IPS-NIHi11 (cell line): ENCODE data around the gene CDC42BPB.

Experiments used
- DNase-seq: peaks from one replicate; pipeline ENCODE4 v3.0.0; 2012; ENCODE audit warnings: mixed read lengths, low spot score

The CDC42BPB gene

GRCh38 chr14:103057372-103058163, at the start of gene CDC42BPB:
Gene CDC42BPB (minus strand): TSS chr14:103057549. CDS start chr14:103057173, 376 bp downstream.
- peak; percentile 98 for DNase-seq

- DNase-seq, result no peak
These were observed 48.3 kb upstream of the CDC42BPB start for GRCh38 chr14:103105580-103106150.

GRCh38 chr14:103104654-103105452, 47.5 kb upstream of the CDC42BPB start:
- DNase-seq, result peak; percentile 91

GRCh38 chr14:103104389-103104653, 47.0 kb upstream of the CDC42BPB start:
- no peak for DNase-seq

- peak; percentile 82 for DNase-seq
These were observed 46.4 kb upstream of the CDC42BPB start for GRCh38 chr14:103103461-103104388.

GRCh38 chr14:103102689-103103260, 45.4 kb upstream of the CDC42BPB start:
- no peak for DNase-seq

GRCh38 chr14:103101963-103102688, 44.8 kb upstream of the CDC42BPB start:
- DNase-seq, result peak; percentile 57

- no peak for DNase-seq
These were observed 44.1 kb upstream of the CDC42BPB start for GRCh38 chr14:103101257-103101962.

- DNase-seq, result no peak
These were observed 43.2 kb upstream of the CDC42BPB start for GRCh38 chr14:103100281-103101121.

- DNase-seq, result no peak
These were observed 42.5 kb upstream of the CDC42BPB start for GRCh38 chr14:103099733-103100280.

- no peak for DNase-seq
These were observed 41.9 kb upstream of the CDC42BPB start for GRCh38 chr14:103099081-103099732.

GRCh38 chr14:103097994-103098957, 40.9 kb upstream of the CDC42BPB start:
- DNase-seq, result no peak

GRCh38 chr14:103097244-103097993, 40.1 kb upstream of the CDC42BPB start:
- no peak for DNase-seq

- no peak for DNase-seq
These were observed 39.0 kb upstream of the CDC42BPB start for GRCh38 chr14:103096387-103096786.

GRCh38 chr14:103095210-103095778, 37.9 kb upstream of the CDC42BPB start:
- DNase-seq, result no peak
